Liver (tissue), 3 donors: Measurements from ENCODE around the gene CLEC16A.

Experiments
- CTCF ChIP-seq: fragments of 150-350 bp; IDR thresholded peaks from 2 replicates; pipeline ENCODE4 v1.5.1; 2017; ENCODE audit warnings: improper control_type of control experiment, low read depth, low read length; ENCODE audit not compliant: missing input control
- EGR1 ChIP-seq, 2 donors: IDR thresholded peaks; 2 replicates each; pipeline ENCODE4 v1.6.1; 2016 to 2018; ENCODE audit warnings: antibody characterized with exemption in 2 of 2, low read depth in 2 of 2
- GABPA ChIP-seq, 2 donors: IDR thresholded peaks in 1 of 2; conservative IDR thresholded peaks in 1 of 2; 2 replicates each; pipeline ENCODE4 v1.6.1; 2016; ENCODE audit warnings: antibody characterized with exemption in 2 of 2, mild to moderate bottlenecking in 1 of 2, moderate library complexity in 1 of 2
- JUND ChIP-seq, 2 donors: IDR thresholded peaks; 2 replicates each; pipeline ENCODE4 v1.6.1; 2016; ENCODE audit warnings: antibody characterized with exemption in 2 of 2
- MAX ChIP-seq: IDR thresholded peaks from 2 replicates; pipeline ENCODE4 v1.6.1; 2016; ENCODE audit warnings: antibody characterized with exemption
- REST ChIP-seq: IDR thresholded peaks from 2 replicates; pipeline ENCODE4 v1.6.1; 2016; ENCODE audit warnings: antibody characterized with exemption, mild to moderate bottlenecking
- TAF1 ChIP-seq: conservative IDR thresholded peaks from 2 replicates; pipeline ENCODE4 v1.6.1; 2016; ENCODE audit warnings: antibody characterized with exemption, mild to moderate bottlenecking
- YY1 ChIP-seq: IDR thresholded peaks from 2 replicates; pipeline ENCODE4 v1.6.1; 2016; ENCODE audit warnings: antibody characterized with exemption, mild to moderate bottlenecking
- TF ChIP-seq, protein P1 (sequence below): IDR thresholded peaks from 2 replicates; pipeline ENCODE4 v1.6.1; 2016; ENCODE audit warnings: antibody characterized with exemption
- donor health status: healthy.
- donor health status: healthy.

- TF ChIP-seq YY1 (no peak), CTCF (no peak), TAF1 (no peak), EGR1 (IDR thresholded peaks at IDR 0.05; ENCODE audit: low read depth in 2 of 2) (no peak), MAX (no peak), REST (no peak), GABPA (IDR thresholded peaks at IDR 0.05 in 1 of 2, conservative IDR thresholded peaks at IDR 0.05 in 1 of 2) (no peak), JUND (IDR thresholded peaks at IDR 0.05) (no peak)
- TF ChIP-seq, protein P1, sequence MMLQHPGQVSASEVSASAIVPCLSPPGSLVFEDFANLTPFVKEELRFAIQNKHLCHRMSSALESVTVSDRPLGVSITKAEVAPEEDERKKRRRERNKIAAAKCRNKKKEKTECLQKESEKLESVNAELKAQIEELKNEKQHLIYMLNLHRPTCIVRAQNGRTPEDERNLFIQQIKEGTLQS = no peak
Observed at GRCh38 chr16:11139326-11140097, 195.1 kb downstream of the CLEC16A start.
